A549 treated with AZD9567 at 1 μM for 4 hours (cell line): ENCODE data around the gene SZT2. TPM values are rescaled to one million over a fixed set of nuclear protein-coding genes. Genes with fewer than 3 reads are reported as not detected.

Source experiments
- total RNA-seq: library from RNA; stranded (reverse); fragments of 200-300 nt; extraction: Qiagen RNA extraction; gene quantifications from 5 replicates; pipeline ENCODE4 v1.2.3, GENCODE V29; 2022; ENCODE audit not compliant: insufficient read depth

SZT2 gene
- 7.3 to 9.3 TPM (median 8.8 TPM) in 5 replicates for total RNA-seq

GRCh38 chr1:43389326-43390313, at the start of gene SZT2, which contains the start of gene MED8:
SZT2 (plus strand) TSS chr1:43389899; CDS start chr1:43389969, 70 bp downstream.
MED8 (minus strand) TSS chr1:43389800; CDS start chr1:43389764, 36 bp downstream.

DNA sequence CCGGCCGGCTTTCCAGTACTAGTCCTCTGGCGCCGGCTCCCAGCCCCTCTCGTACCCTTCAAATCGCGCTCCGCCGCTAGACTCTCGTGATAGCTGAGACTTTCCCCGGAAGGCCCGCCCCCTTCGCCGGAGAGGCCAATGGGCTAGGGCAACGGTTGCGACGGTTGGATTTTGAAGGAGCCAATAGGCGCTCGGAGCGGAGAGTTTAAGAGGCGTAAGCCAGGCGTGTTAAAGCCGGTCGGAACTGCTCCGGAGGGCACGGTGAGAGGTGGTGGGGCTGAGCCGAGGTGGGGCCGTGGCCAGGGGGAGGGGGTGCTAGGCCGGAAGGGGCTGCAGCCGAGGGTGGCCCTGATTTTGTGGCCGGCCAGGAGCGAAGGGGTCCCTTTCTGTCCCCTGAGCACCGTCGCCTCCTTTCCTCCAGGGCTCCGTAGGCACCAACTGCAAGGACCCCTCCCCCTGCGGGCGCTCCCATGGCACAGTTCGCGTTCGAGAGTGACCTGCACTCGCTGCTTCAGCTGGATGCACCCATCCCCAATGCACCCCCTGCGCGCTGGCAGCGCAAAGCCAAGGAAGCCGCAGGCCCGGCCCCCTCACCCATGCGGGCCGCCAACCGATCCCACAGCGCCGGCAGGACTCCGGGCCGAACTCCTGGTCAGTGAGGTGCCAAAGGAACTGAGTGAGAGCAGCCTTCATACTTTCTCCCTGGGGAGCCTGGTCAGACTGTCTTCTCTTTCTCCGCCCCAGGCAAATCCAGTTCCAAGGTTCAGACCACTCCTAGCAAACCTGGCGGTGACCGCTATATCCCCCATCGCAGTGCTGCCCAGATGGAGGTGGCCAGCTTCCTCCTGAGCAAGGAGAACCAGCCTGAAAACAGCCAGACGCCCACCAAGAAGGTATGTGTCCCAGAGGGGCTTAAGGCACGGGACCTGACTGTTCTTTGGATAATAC, 30.7 kb upstream of the SZT2 start, which contains the start of gene CDC20:
Gene CDC20, plus strand, starts transcription at position 236 of the 948 bp plus-strand sequence. Its CDS starts 235 bp downstream, at position 471.

DNA sequence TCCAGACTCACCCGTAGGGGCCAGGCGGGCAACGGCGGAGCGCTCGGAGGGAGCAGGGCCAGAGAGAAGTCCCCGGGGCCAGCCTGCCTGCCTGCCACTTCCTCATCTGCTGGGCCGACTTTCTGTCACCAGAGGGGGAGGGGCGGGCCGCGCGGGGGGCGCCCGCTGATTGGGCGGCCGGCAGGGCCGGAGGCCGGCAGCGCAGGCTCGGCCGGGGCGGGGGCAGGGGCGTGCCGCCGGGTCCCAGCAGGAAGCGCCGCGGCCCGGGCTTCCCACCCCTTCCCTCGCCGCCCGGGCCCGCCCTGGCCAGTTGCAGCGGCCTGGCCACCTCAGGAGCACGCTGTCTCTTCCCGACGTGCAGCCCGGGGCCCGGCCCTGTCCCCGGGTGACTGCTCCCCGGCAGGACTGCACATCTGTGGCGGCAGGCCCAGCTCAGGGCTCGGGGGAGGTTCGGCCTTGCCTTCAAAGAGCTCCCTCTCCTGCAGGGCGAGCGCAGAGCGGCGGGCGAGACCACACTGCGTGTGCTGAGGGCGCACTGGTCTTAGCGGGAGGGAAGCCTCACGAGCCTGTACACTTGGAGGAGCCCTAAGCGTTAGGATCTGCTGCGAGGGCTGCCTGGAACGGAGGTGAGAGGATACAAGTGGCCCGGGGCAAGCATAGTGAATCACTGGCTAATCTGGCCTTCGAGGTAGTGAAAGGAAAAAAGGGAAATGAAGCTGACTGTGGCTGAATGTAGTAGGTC, 21.6 kb upstream of the SZT2 start, which contains the start of gene ELOVL1:
Gene ELOVL1, minus strand, starts transcription at position 108 of the 742 bp plus-strand sequence. CDS start 2,402 bp downstream, outside the sequence.

GRCh38 chr1:43453442-43454269, 64.0 kb downstream of the SZT2 start, which contains the start of gene HYI:
HYI (minus strand) TSS chr1:43453931; CDS start chr1:43453793, 138 bp downstream.

Other genes starting within 250 kb of the SZT2 start
- gene EBNA1BP2, start 217.6 kb upstream of the SZT2 start, total RNA-seq, result 181 to 206 TPM (median 190 TPM) in 5 replicates
- gene CFAP57, start 217.6 kb upstream of the SZT2 start, total RNA-seq, result 0.31 to 0.69 TPM (median 0.40 TPM) in 4 of 5 replicates, not detected in the other
- gene TMEM125, start 119.9 kb upstream of the SZT2 start, total RNA-seq, result not detected in 5 replicates
- gene C1orf210, start 104.3 kb upstream of the SZT2 start, total RNA-seq, result not detected in 5 replicates
- 0.09 TPM in 1 of 5 replicates, not detected in the others for gene TIE1, start 88.9 kb upstream of the SZT2 start, total RNA-seq
- 0.06 to 0.16 TPM (median 0.07 TPM) in 3 of 5 replicates, not detected in the others for gene MPL, start 52.1 kb upstream of the SZT2 start, total RNA-seq
- gene CDC20, start 30.9 kb upstream of the SZT2 start, total RNA-seq, result 191 to 219 TPM (median 208 TPM) in 5 replicates
- 131 to 167 TPM (median 132 TPM) in 5 replicates for gene ELOVL1, start 21.9 kb upstream of the SZT2 start, total RNA-seq
- 31.2 to 35.7 TPM (median 34.1 TPM) in 5 replicates for gene MED8, start 99 bp upstream of the SZT2 start, total RNA-seq
- gene HYI, start 64.0 kb downstream of the SZT2 start, total RNA-seq, result 11.1 to 15.4 TPM (median 14.3 TPM) in 5 replicates
- gene PTPRF, start 141.0 kb downstream of the SZT2 start, total RNA-seq, result 82.2 to 112 TPM (median 91.4 TPM) in 5 replicates